GM21390 (cell line): ENCODE results near the gene SYCP1.
"Not testable (repeated sequence)": the region's sequence is repeated elsewhere in the genome, so short reads cannot be mapped to it uniquely, and the experiment has no call there.

Source experiments
- ATAC-seq: cut with Tn5 transposase; IDR thresholded peaks from one replicate; pipeline ENCODE4 v1.9.1; 2021; ENCODE audit not compliant: unreplicated experiment

SYCP1 gene

GRCh38 chr1:114976891-114977290, 122.2 kb downstream of the SYCP1 start:
- ATAC-seq: no peak

- ATAC-seq: no peak
Observed at GRCh38 chr1:114979278-114979891, 124.7 kb downstream of the SYCP1 start.

- no peak for ATAC-seq
Observed at GRCh38 chr1:114982251-114982650, 127.6 kb downstream of the SYCP1 start.

GRCh38 chr1:114986286-114986685, 131.6 kb downstream of the SYCP1 start:
- ATAC-seq: no peak

GRCh38 chr1:114988095-114988494, 133.4 kb downstream of the SYCP1 start:
- no peak for ATAC-seq

- ATAC-seq: no peak
Observed at GRCh38 chr1:114997510-114998289, 143.0 kb downstream of the SYCP1 start.

GRCh38 chr1:115006191-115006590, 151.5 kb downstream of the SYCP1 start:
- ATAC-seq: no peak

GRCh38 chr1:115012006-115012405, 157.3 kb downstream of the SYCP1 start:
- ATAC-seq: no peak

GRCh38 chr1:115012434-115012833, 157.8 kb downstream of the SYCP1 start:
- ATAC-seq: no peak

GRCh38 chr1:115013792-115014191, 159.1 kb downstream of the SYCP1 start:
- no peak for ATAC-seq

- ATAC-seq: not testable (repeated sequence)
Observed at GRCh38 chr1:115019549-115019948, 164.9 kb downstream of the SYCP1 start.

- no peak for ATAC-seq
Observed at GRCh38 chr1:115021145-115021544, 166.5 kb downstream of the SYCP1 start.

GRCh38 chr1:115023593-115023992, 168.9 kb downstream of the SYCP1 start:
- no peak for ATAC-seq

- ATAC-seq: no peak
Observed at GRCh38 chr1:115029526-115029925, 174.9 kb downstream of the SYCP1 start, which contains the start of gene TSHB. Gene TSHB (plus strand): TSS chr1:115029826. CDS start chr1:115033363, 3,537 bp downstream.

GRCh38 chr1:115031595-115031994, 176.9 kb downstream of the SYCP1 start:
- ATAC-seq: no peak

- ATAC-seq: no peak
Observed at GRCh38 chr1:115035652-115036051, 181.0 kb downstream of the SYCP1 start.

GRCh38 chr1:115036814-115037507, 182.3 kb downstream of the SYCP1 start:
- no peak for ATAC-seq

- no peak for ATAC-seq
Observed at GRCh38 chr1:115040501-115040900, 185.8 kb downstream of the SYCP1 start.

- ATAC-seq: no peak
Observed at GRCh38 chr1:115041654-115042053, 187.0 kb downstream of the SYCP1 start.
